ENCODE data around the gene CLEC2L.

The CLEC2L gene

GRCh38 chr7:139575338-139575680, 51.8 kb downstream of the CLEC2L start:
- POLR2A ChIA-PET (ENCODE audit: low non-redundant PET): no interaction called here
- H3K27ac ChIP-seq: no peak overlapping the region
- CTCF ChIA-PET: interaction anchor here (0.6 kb wide), 1 partner anchor 441 kb away, joined by 3 read pairs; no protein-coding TSS in a partner anchor
- TF ChIP-seq CTCF (conservative IDR thresholded peaks at IDR 0.05; ENCODE audit: low read depth): no peak
- DNase-seq (ENCODE audit: low spot score): no peak

DNA sequence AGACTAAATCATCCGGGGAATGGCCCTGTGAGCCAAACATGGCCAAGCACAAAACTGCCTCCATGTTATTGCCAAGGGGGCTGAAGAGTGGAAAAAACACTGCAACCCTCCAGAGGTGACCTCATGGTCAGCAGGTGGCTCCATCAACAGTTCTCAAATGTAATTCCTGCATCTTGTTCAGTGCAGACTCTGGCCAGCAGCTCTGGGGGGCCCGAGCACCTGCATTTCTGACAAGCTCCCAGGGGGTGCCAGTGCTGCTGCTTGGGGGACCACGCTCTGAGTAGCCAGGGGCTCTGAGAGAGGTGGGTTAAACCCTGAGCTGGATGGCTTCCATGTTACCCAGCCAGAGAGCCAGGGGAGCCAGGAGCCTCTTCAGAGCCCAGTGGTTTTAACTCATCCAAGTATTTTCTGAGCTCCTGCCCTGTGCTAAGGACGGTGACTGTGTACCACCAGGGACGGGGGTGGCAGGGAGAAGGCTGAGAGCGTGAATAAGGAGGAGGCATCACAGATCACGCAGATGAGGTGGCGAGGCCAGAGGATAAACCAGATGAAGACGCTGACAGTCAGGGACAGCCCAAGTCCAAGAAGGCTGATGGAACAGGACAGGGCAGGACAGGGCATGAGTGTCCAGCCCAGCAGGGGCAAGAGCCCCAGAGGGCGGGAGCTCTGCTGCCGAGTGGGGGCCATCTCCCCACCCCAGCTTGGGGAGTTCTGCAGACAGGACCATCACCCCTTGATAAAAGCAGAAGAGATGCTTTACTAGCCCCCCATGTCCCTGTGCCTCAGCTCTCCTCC, 52.9 kb downstream of the CLEC2L start:
- DNase-seq (ENCODE audit: low spot score): no peak
- ChIA-PET POLR2A (ENCODE audit: low non-redundant PET) (no interaction called here), CTCF (no interaction called here)
- H3K27ac ChIP-seq: no peak overlapping the region
- TF ChIP-seq CTCF (conservative IDR thresholded peaks at IDR 0.05; ENCODE audit: low read depth): no peak

GRCh38 chr7:139580435-139580834, 57.0 kb downstream of the CLEC2L start:
- H3K27ac ChIP-seq: no peak overlapping the region
- DNase-seq (ENCODE audit: low spot score): no peak
- ChIA-PET CTCF (no interaction called here), POLR2A (ENCODE audit: low non-redundant PET) (no interaction called here)
- no peak for TF ChIP-seq CTCF (conservative IDR thresholded peaks at IDR 0.05; ENCODE audit: low read depth)

- DNase-seq (ENCODE audit: low spot score): no peak
- no peak overlapping the region for H3K27ac ChIP-seq
- ChIA-PET CTCF (interaction anchor here (0.7 kb wide), 1 partner anchor 378 kb away, joined by 3 read pairs; no protein-coding TSS in a partner anchor), POLR2A (ENCODE audit: low non-redundant PET) (no interaction called here)
- TF ChIP-seq CTCF (conservative IDR thresholded peaks at IDR 0.05; ENCODE audit: low read depth): no peak
These were observed 58.7 kb downstream of the CLEC2L start for GRCh38 chr7:139582130-139582650.

DNA sequence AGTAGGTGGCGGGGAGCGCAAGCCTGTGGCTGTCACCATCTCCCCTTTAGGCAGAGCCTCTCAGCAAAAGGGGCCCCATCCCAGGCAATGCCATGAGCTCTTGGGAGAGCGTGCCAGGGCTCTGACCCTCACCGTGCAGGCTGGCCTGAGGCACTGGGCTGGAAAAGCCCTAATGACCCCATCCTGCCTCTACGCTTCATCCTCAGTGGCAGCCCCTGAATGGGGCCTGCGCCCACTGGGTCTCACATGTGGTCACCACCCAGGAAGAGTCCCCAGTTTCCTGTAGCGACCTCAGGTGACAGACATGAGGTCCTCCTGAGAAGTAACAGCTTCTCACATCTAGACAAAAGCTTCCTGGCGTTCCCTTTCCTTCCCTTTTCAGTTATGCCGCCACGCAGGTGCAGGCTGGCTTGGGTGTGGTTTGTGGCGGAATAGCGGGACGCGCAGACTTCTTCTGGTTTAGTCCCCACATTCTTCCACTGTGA, 59.2 kb downstream of the CLEC2L start:
- H3K27ac ChIP-seq: no peak overlapping the region
- TF ChIP-seq CTCF (conservative IDR thresholded peaks at IDR 0.05; ENCODE audit: low read depth): no peak
- CTCF ChIA-PET: interaction anchor here (0.7 kb wide), 1 partner anchor 377 kb away, joined by 3 read pairs; no protein-coding TSS in a partner anchor
- POLR2A ChIA-PET (ENCODE audit: low non-redundant PET): no interaction called here
- DNase-seq (ENCODE audit: low spot score): no peak

DNA sequence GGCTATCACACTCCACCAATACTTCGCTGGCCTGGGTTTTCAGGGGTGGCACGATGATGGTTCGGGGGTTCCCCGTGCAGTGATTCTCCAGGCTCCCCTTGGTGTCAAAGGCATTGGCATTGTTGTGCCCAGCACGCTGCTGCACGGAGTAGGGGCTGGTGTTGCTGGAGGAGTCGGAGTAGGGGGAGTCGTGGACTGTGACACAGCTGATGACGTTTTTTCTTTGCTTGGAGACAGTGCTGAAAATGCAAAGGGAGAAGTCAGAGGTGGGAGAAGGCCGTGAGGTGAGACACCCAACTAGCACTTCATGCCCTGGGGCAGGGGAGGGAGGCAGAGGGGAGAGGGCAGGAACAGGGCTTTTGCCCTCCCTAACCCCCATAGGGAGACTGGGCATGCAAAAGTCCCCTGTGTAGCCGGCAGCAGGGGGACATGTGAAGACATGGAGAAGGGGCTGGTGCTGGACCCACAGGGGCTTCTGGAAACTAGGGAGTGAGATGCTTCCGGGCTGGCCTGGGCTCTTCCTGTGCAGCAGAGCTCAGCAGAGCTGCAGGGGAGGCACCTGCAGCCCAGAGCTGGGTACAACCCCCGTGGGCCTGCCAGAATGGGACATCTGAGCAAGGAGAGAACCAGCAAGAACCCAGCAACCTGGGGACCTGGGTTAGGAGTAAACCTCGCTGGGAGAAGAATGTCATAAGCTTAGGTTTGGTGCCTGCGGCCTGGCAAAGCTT, 60.5 kb downstream of the CLEC2L start:
- POLR2A ChIA-PET (ENCODE audit: low non-redundant PET): no interaction called here
- DNase-seq (ENCODE audit: low spot score): no peak
- CTCF ChIA-PET: no interaction called here
- TF ChIP-seq CTCF (conservative IDR thresholded peaks at IDR 0.05; ENCODE audit: low read depth): no peak
- no peak overlapping the region for H3K27ac ChIP-seq

Data from RWPE1 (cell line).